Middle frontal gyrus (tissue), 1 donor: Measurements from ENCODE around the gene MSH2.

Experiments used
- DNase-seq: peaks from one replicate; pipeline ENCODE4 v3.0.0-alpha.2; 2015; ENCODE audit warnings: low spot score; ENCODE audit errors: extremely low spot score

The MSH2 gene

DNA sequence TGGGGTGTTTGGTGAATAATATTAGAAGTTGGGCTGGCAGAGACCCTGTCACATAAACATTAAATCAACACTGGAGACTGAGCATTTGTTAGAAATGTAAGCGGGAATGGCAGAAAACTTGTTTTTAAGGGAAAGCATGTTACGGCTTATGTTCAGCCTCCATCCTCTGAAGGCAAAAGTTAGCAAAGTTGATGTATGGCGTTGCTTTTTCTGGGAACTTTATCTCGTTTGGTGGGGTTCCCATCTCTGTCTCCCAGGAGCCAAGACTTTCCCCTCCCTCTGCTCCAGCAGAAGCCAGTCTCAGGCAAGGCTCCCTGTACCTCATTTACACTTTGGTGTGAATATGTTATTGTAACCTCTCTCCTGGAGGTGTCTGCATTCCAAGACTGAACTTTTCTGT is 105.1 kb downstream of the MSH2 start:
- no peak for DNase-seq

DNA sequence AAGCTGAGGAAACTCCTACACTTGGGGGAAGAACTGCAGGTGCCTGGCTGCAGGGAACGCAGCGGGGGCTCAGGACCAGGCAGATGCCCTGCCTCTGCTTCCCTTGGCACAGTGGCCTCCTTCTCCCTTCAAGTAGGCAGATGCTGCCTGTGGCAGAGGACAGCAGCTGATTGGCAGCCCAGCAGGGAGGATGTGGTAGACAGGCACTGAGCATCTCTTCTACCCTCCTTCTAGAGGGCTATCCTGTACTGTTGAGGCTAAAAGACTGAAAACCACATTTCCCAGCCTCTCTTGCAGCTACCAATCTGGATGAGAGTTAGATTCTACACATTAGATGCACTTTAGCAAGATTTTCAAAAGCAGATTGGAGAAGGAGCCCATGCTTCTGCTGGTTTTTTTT is 105.7 kb downstream of the MSH2 start:
- DNase-seq = no peak

DNA sequence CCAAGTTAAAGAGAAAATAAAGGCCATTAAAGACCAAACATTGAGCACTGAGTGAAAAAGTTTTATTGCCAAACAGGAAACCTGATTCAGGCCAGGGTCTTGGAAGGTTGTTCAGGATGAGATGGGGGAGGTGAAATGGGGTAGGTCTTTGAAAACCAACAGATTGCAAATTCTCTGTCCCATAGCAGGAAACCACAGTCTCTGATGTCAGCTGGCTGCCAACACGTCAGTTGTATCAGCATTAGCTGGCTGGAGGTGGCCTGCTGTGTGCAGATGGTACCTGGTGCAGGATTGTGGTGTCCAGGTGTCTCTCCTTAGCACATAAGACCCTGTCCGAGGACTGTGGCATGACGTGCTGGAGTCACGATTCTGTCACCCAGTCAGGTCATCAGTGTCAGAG is 106.3 kb downstream of the MSH2 start:
- no peak for DNase-seq

DNA sequence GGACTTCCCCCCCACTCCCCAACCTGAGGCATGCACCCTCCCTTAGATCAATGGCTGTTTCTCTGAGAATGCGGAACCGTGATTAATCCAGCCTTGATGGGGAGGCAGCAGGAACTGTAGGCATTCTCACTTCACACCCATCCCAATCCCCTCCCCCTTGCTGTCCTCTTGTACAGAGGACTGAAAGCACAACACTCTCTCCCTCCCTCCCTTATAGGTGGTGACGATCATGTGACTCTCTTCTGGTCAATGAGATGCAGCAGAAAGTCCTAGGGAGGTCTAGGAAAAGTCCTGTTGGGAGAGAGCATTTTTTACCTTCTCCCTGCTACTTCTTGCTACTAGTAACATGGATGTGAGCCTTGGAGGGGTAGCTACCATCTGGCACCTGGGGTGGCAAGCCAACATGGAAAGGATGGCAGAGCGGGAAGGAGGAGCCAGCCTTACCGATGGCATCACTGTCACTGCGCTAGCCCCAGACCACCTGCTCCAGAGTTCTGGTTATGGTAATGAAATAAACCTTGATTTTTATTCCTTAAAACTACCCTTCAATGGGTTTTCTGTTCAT is 106.9 kb downstream of the MSH2 start:
- DNase-seq = no peak

DNA sequence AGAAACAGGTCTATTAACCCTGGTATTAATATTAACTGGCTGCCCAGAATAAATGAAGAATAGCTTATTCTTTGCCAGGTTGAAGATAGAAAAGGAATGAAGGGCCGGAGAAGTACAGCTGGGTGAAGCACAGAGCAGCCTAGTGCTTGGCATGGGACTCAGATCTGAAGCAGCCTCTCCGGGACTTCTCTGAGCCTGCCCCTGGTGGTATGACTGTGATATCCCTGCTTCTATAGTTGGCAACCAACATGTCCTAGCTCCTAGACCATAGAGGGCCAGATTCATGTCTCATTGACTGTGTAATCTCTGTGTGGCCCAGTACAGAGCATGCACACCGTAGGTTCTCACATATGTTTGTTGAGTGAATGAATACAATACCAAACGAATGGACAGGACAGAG is 107.8 kb downstream of the MSH2 start:
- no peak for DNase-seq

DNA sequence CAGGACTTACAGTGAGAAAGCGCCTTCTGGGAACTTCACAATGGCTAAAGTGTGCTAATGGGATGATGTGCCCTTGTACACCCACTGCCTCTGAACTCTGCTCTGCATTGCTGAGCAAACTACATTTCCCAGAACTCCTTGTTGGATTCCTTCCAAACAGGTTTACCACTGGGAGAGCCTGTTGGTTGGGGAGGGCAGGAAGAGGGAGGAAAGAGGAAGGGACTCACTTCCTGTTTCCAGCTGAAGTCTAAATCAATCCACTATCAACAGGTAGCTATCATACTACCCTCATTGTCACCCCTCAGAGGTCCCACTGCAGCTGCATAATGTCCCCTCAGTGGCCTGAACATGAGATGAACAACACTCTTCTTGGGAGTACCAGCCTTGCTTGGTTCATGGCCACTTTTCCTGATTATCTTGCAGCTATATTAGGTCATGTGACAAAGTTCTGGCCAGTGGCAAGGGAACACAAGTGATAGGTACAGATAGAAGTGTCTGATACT is 109.7 kb downstream of the MSH2 start:
- no peak for DNase-seq

DNA sequence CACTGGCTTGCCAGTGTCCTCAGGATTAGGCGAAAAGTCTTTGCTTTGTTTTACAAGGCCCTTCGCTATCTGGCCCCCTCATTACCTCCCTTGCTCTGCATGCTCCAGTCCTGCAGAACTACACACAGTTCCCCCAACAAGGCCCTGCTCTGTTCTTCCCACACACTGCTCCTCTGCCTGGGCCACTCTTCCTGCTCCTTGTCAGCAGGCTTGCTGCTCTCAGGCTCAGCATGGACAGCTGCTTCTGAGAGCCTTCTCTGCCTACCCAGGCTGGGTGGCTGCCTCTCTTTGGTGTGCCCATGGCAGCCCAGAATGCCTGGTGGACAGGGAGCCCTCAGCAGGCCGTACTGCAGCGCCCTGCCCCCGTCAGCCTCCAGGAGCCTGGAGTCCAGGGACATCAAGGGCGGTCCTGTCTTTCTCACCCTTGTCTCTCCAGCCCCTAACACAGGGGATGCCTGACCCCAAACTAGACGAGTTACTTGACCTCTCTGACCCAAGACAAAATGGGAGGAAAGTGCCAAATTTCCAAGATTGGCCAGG is 111.1 kb downstream of the MSH2 start:
- no peak for DNase-seq

DNA sequence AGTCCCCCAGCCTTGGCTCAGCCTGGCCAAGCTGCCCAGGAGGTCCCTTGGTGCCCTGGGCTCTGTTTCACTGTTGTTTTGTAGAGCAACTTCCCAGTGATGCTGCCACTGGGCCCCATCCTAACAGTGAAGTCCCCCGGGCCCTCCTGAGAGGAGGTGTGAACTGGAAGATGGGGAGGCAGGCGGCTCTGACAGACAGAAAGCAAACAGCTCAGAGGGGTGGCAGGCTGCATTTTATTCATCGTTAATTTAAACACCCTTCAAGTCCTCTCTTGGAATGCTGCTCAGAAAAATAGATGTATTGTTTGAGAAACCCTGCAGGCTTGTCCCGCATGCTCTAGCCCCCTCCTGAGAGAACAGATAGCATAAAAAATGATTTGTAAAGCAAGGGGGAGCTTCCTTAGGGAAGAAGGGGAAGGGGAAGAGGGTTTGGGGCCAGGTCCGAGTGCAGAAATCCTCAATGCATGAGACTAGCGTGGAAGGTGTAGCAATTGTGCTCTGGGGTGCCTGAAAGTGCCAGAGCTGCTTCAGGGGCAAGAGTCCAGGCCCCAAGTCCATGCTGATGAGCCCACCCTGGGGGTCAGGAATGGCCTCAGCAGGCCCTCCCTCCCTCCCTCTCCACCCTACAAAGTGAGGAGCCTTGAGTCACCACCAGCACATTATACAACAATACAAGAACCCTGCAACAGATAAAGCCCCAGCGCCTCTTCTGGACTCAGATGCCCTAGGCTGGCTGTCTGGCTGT is 113.6 kb downstream of the MSH2 start:
- no peak for DNase-seq

DNA sequence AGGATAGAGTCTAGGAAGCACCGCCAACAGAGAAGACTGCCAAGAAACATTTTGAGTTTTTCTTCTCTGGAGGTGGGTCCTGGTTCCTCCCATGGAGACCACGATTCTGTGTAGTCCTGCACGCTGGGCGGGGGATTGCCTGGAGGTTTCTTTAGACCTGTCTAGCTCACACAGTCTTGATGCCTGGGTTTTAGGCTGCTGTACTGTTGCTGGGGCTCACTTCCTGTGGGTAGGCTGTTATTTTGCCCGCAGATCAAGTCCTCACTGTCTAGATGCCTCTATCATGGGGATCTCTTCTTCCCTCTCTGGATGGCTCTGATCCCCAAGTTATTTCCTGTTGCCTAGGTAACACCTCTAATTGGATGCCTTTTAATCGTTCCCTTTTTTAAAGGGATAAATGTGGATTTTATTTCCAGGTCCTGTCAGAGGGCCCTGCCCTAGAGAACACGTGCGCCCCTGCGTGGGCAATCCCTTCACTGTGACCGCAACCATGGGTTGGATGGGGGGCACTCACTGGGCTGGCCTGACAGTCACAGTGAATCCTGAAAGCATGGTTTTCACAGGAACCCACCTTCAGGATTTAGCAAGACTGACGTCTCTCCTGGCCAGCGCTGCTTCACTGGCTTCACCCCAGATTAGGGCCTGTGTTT is 115.7 kb downstream of the MSH2 start:
- no peak for DNase-seq

DNA sequence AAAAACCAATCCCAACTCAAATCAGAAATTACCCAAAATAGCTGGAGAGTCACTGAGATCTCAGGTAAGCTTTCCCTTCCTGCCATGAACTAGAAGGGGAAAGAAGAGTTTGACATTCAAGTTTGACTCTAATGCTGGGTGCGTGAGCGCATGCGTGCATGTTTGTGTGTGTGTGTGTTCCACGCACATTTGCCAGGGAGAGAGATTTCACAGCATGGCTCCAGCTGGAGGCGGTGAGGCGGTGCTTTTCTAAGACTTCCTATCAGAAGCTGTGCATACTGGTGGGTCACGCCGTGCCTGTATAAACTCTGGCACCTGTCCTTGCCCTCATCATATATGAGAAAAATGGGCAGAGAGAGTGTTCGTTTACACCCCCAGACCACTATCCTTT is 116.2 kb downstream of the MSH2 start:
- no peak for DNase-seq

DNA sequence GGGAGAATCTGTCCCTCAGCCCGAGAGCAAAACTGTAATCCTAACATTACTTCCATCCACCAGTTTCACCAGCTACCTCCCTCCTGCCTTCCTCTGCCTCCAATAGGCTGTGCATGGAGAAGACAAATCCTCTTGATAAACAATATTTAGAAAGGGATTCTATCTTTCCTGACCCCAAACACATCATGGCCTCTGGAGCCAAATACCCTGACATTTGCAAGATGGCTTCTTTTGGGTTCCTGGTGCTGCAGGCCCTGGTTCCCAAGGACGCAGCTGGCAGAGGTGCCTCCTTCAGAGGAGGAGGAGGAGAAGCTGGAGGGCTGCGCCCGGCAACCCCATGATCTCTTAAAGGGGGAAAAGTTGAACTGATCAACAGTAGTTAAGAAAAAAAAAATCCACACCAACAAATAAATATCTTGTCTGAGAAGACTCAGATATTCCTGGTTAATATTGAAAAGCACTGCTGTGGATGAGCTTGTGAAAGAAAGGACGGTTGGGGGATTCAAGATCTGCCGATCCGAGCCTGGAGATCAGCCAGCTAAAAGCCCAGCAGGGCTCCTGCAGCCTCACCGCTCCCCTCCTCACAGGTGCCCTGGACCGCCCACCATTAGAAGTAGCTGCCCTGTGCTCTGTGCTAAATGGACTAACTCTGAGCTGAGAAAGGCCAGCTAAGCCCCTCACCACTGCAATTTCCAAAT is 116.8 kb downstream of the MSH2 start:
- no peak for DNase-seq

DNA sequence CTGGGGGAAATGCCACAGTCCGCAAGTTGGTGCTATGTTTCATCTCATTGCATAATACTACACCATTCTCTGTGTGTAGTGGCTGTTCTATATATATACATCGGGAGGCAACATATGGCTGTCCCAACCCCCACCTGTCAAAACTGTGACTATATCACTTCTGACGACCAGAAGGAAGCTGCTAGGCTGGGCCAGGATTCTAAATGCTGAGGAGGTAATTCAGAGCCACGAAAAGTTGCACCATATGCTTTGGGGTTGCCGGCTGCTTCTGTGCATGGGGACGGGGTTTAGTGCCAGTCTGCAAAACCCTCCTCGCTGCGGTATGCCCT is 117.3 kb downstream of the MSH2 start:
- no peak for DNase-seq

DNA sequence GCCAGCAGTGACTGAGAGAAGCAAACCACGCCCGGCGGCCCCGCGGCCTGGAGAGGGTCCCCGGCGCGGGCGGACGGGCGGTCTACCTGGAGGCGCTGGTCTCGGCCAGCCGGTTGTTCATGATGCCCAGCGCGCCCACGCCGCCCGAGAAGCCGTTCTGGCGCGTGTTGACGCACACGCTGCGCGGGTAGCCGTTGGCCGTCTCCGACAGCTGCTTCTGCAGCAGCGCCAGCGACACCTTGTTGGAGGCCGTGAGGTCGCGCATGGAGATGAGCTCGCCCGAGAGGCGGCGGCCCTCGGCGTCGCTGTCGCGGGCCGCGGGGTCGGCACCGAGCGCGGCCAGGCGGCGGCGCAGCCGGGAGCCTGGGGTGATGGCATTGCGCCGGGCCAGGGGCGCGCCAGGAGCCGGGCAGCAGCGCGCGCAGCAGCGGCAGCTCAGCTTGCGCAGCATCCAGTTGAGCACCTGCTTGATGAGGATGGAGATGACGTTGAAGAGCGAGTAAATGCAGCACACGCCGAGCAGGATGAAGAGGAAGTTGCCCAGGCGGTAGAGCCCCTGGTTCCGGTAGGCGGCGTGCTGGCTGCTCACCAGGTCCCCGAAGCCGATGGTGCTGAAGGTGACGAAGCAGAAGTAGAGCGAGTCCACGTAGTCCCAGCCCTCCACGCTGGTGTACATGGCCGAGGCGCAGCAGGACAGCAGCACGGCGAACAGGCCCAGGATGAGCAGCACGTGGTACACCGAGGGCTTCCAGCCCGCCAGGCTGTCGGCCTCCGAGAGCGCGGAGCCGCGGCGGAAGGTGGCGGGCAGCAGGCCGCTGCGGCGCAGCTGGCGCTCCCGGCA is 118.1 kb downstream of the MSH2 start:
- DNase-seq = no peak

DNA sequence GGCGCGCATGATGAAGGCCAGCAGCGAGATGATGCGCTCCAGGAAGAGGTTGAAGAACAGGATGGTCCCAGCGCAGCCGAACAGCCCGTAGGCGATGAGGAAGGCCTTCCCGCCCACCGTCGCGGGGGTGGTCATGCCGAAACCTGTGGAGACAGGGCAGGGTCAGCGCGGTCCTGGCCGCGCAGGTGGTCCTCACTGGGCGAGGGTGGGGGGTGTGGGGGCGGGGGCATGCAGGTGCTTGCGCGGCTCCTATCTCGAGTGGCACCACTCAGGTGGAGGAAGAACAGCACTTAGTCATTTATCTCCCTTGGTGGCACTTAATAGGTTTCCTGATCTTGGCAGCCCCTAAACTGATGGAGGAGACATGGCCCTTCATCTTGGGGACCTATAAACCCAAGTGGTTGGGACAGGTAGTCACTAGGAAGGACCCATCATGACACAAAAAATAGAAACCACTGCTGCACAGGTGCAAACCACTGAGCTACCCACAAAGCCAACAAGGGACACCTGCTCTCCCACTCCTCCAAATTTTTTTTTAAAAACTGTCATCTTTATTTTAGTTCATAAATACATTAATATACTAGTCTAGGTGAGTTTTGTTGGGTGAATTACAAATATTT is 118.8 kb downstream of the MSH2 start:
- DNase-seq = no peak

DNA sequence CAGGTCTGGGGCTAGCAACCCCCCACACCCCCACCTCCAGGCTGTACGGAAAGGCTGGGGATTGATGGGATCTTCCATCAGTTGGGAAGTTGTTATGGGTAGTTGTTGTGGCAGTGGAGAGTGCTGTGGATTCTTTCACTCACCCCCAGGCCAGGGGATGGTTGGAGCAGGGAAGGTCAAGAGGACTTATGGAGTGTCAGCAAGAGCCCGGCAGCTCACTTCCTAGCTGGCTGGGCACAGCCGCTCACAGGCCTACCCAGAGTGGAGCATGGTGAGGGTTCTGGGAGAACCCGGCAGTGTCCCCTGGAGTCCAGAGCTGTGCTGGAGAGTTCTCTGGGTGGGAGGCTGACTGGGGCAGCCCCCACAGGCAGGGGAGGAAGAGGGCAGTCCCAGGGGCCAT is 122.2 kb downstream of the MSH2 start:
- DNase-seq = no peak

DNA sequence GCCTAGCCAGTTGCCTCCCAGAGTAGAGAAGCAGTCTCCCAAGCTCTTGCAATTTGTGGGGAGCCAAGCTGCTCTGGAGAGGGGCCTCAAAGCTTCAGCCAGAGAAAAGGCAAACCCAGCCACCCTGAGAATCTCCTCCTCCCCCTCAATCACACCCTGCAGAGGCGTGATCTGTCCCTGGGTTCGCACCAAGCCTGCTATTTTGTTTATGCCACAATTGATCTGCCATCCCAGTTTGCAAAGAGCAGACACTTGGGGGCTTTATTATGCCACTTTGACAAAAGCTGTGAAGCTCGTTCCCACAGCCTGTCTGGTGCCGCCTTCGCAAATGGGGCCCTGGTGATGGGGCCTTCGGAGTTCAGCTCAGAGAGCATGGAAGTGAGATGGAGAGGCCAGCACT is 125.5 kb downstream of the MSH2 start:
- DNase-seq = no peak

DNA sequence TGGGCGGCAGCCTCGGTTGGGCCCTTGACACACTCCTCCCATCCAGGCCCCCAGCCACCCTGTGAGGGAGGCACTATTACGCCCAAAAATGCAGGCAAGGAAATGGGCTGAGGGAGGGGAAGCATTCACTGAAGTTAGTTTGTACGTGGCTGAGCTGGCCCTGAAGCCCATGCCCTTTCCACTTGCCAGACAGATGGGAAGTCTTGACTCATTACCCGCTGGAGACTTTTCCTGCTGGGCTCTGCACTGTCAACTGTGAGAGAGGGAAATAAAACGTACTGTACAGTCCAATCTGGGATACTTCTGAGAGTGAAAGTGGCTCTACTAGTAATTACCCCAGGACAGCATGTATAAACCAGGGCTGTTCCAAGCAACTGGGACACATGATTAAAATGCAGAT is 125.9 kb downstream of the MSH2 start:
- DNase-seq = no peak

DNA sequence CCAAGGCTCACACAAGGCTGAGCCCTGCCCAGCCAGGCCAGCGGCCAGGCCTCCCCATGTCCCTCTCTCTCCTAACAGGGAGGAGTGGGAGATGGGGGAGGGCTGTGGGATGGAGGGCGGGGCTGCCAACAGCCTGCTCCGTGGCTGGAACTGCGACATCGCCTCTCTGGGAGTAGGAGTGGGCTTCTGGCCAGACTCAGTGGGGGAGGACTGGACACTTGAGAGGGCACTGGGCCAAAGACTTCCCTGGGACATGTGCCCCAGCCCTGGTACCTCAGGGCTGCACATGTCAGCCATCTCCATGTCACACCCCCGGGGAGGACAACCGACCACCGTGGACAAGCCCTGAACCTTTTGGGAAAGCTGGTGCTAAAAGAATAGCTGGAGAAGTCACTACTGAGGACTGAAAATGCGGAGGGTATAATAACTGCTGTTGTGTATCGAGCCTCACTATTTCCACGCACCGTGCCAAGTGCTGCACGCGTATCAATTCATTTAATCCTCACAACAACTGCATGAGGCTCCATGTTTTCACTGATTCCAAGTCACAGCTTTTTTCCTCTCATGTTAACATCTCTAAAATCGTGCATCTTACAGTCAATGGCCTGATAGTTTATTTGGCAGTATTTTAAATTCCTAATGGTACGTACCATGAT is 127.3 kb downstream of the MSH2 start:
- DNase-seq = no peak

DNA sequence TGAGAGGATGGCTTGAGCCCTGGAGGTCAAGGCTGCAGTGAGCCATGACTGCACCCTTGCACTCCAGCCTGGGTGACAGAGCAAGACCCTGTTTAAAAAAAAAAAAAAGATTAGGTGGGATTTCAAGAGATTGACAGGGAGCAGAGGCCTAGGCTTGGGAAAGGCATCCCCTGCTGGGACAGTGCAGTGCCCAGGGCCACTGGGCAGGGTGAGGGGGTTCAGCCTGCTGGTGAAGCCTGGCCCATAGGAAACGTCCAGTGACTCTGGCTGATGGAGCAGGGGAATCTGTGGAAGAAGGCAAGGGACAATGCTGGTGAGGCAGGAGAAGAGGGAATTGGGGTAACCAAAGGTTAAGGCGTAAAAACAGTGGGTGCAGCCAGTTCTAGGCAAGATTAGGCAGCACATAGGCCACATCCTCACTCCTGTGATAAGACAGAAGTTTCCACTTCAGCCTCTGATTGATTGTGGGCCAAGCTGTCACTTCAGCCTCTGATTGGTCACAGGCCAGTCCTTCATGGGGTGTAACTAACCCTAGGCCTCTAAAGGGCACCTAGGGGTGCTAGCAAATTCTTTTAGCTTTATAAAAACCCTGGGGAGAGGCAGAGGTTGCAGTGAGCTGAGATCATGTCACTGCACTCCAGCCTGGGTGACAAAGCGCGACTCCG is 128.6 kb downstream of the MSH2 start:
- DNase-seq = no peak
